NCI-H2196 treated with DMSO at 0.1 percent for 48 hours (cell line): Measurements from ENCODE around the gene CRYBG1.
"Not testable (repeated sequence)": the region's sequence is repeated elsewhere in the genome, so short reads cannot be mapped to it uniquely, and the experiment has no call there.

ENCODE experiments used
- DNase-seq: peaks from one replicate; lab custom pipeline; 2025; ENCODE audit not compliant: unreplicated experiment; lab: John Stamatoyannopoulos, UW

The CRYBG1 gene

GRCh38 chr6:106372838-106373501 is 12.5 kb downstream of the CRYBG1 start:
- no peak for DNase-seq

GRCh38 chr6:106373502-106374239 is 13.2 kb downstream of the CRYBG1 start:
- DNase-seq: no peak

- no peak for DNase-seq
Measured at GRCh38 chr6:106377061-106377540, 16.6 kb downstream of the CRYBG1 start.

- DNase-seq: no peak
Measured at GRCh38 chr6:106379951-106380350, 19.4 kb downstream of the CRYBG1 start.

GRCh38 chr6:106380407-106380806 is 19.9 kb downstream of the CRYBG1 start:
- DNase-seq: no peak

- no peak for DNase-seq
Measured at GRCh38 chr6:106381223-106381622, 20.7 kb downstream of the CRYBG1 start.

- DNase-seq: no peak
Measured at GRCh38 chr6:106381881-106382280, 21.4 kb downstream of the CRYBG1 start.

GRCh38 chr6:106383573-106383972 is 23.1 kb downstream of the CRYBG1 start:
- DNase-seq: no peak

GRCh38 chr6:106385530-106385929 is 25.0 kb downstream of the CRYBG1 start:
- DNase-seq: no peak

GRCh38 chr6:106387875-106388274 is 27.4 kb downstream of the CRYBG1 start:
- no peak for DNase-seq

GRCh38 chr6:106390088-106390487 is 29.6 kb downstream of the CRYBG1 start:
- DNase-seq: no peak

- no peak for DNase-seq
Measured at GRCh38 chr6:106396426-106397220, 36.1 kb downstream of the CRYBG1 start.

GRCh38 chr6:106397431-106397830 is 36.9 kb downstream of the CRYBG1 start:
- DNase-seq: no peak

GRCh38 chr6:106398621-106399020 is 38.1 kb downstream of the CRYBG1 start:
- DNase-seq: no peak

GRCh38 chr6:106405044-106405443 is 44.5 kb downstream of the CRYBG1 start:
- DNase-seq: not testable (repeated sequence)

- DNase-seq: no peak
Measured at GRCh38 chr6:106411056-106411455, 50.5 kb downstream of the CRYBG1 start.

GRCh38 chr6:106411643-106412200 is 51.2 kb downstream of the CRYBG1 start:
- no peak for DNase-seq

- DNase-seq: no peak
Measured at GRCh38 chr6:106413016-106413415, 52.5 kb downstream of the CRYBG1 start.

- DNase-seq: no peak
Measured at GRCh38 chr6:106413722-106414121, 53.2 kb downstream of the CRYBG1 start.

- no peak for DNase-seq
Measured at GRCh38 chr6:106415921-106416320, 55.4 kb downstream of the CRYBG1 start.

- no peak for DNase-seq
Measured at GRCh38 chr6:106417572-106418147, 57.1 kb downstream of the CRYBG1 start.
